ENCODE measurements around the gene KRTAP10-4.
"Not testable (repeated sequence)": the region's sequence is repeated elsewhere in the genome, so short reads cannot be mapped to it uniquely, and the experiment has no call there.

GRCh38 chr21:44573630-44574456 lies at the start of gene KRTAP10-4:
- TF ChIP-seq CTCF (conservative IDR thresholded peaks at IDR 0.05 in 1 of 2, IDR thresholded peaks at IDR 0.05 in 1 of 2; ENCODE audit: low read depth in 1 of 2, low read length in 2 of 2); EZH2 (IDR thresholded peaks at IDR 0.05; ENCODE audit: low read length, missing control alignments): not testable (repeated sequence)
